Uterus (tissue), 2 donors: ENCODE results near the gene EVPLL.
"Not testable (repeated sequence)": the region's sequence is repeated elsewhere in the genome, so short reads cannot be mapped to it uniquely, and the experiment has no call there.

Source experiments
- POLR2A ChIP-seq, 2 donors: fragments of 450-650 bp; IDR thresholded peaks; one replicate each; pipeline ENCODE4 v1.6.1; 2016; ENCODE audit warnings: antibody characterized with exemption in 2 of 2, mild to moderate bottlenecking in 1 of 2, moderate library complexity in 1 of 2
- TF ChIP-seq, protein P1 (sequence below), 4 experiments: fragments of 200-600 bp in 2 of 4; fragments of 450-650 bp in 2 of 4; sonication (generic) in 2 of 4; IDR thresholded peaks; one replicate each; pipeline ENCODE4 v1.5.1; 2016 to 2019; ENCODE audit warnings: antibody characterized with exemption in 4 of 4, mild to moderate bottlenecking in 2 of 4, moderate library complexity in 1 of 4

GRCh38 chr17:18422464-18422863, 44.9 kb downstream of the EVPLL start:
- TF ChIP-seq, protein P1, sequence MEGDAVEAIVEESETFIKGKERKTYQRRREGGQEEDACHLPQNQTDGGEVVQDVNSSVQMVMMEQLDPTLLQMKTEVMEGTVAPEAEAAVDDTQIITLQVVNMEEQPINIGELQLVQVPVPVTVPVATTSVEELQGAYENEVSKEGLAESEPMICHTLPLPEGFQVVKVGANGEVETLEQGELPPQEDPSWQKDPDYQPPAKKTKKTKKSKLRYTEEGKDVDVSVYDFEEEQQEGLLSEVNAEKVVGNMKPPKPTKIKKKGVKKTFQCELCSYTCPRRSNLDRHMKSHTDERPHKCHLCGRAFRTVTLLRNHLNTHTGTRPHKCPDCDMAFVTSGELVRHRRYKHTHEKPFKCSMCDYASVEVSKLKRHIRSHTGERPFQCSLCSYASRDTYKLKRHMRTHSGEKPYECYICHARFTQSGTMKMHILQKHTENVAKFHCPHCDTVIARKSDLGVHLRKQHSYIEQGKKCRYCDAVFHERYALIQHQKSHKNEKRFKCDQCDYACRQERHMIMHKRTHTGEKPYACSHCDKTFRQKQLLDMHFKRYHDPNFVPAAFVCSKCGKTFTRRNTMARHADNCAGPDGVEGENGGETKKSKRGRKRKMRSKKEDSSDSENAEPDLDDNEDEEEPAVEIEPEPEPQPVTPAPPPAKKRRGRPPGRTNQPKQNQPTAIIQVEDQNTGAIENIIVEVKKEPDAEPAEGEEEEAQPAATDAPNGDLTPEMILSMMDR (IDR thresholded peaks at IDR 0.05): not testable (repeated sequence)
- TF ChIP-seq POLR2A (IDR thresholded peaks at IDR 0.05): not testable (repeated sequence)
